Activated B cell treated with CpG ODN at 0.5 μM for 24 hours (primary cell): ENCODE results near the gene ANKRD13C. TPM values are rescaled to one million over a fixed set of nuclear protein-coding genes. Genes with fewer than 3 reads are reported as not detected.
"Not testable (repeated sequence)": the region's sequence is repeated elsewhere in the genome, so short reads cannot be mapped to it uniquely, and the experiment has no call there.

ENCODE experiments used
- ATAC-seq: fragments of 200-7000 bp; cut with Tn5 transposase; one replicate; pipeline ENCODE4 v1.10.0; 2021; ENCODE audit warnings: low read depth, mild to moderate bottlenecking, moderate library complexity
- CTCF ChIA-PET: fragments of 350-600 bp; sonication (Branson Sonifier 250); formaldehyde crosslinking; loops from one replicate; lab custom pipeline; 2021; ENCODE audit warnings: antibody characterized with exemption; lab: Charles Lee
- POLR2A ChIA-PET: fragments of 350-600 bp; sonication (Branson Sonifier 250); formaldehyde crosslinking; loops from one replicate; lab custom pipeline; 2021; ENCODE audit warnings: antibody characterized with exemption; lab: Charles Lee
- DNase-seq: peaks from one replicate; pipeline ENCODE4 v3.0.0; 2022
- H3K27ac Mint-ChIP-seq: one replicate; pipeline ENCODE4 v1.8.0; 2020; ENCODE audit warnings: mixed read lengths
- H3K27me3 Mint-ChIP-seq: one replicate; pipeline ENCODE4 v1.8.0; 2021; ENCODE audit warnings: mixed read lengths
- H3K36me3 Mint-ChIP-seq: one replicate; pipeline ENCODE4 v1.8.0; 2021; ENCODE audit warnings: low read depth, mixed read lengths
- H3K4me1 Mint-ChIP-seq: one replicate; pipeline ENCODE4 v1.8.0; 2021; ENCODE audit warnings: mixed read lengths
- H3K4me3 Mint-ChIP-seq: one replicate; pipeline ENCODE4 v1.8.0; 2020; ENCODE audit warnings: mild to moderate bottlenecking, mixed read lengths
- H3K9me3 Mint-ChIP-seq: one replicate; pipeline ENCODE4 v1.8.0; 2020; ENCODE audit warnings: mixed read lengths
- intact Hi-C: fragments of 100-400 bp; cut with micrococcal nuclease; formaldehyde crosslinking; loops from one replicate; pipeline ENCODE4 v1.15.1; 2024
- total RNA-seq: library from RNA; stranded (reverse); gene quantifications from 2 replicates; pipeline ENCODE4 v1.2.3, GENCODE V29; 2022
- TF ChIP-seq, protein P1 (sequence below): fragments of 200-600 bp; IDR thresholded peaks from one replicate; pipeline ENCODE4 v1.8.0; 2022; ENCODE audit warnings: antibody characterized with exemption, mild to moderate bottlenecking

The ANKRD13C gene
- total RNA-seq, 1 donor from 2014 or later, result 21.2 TPM

DNA sequence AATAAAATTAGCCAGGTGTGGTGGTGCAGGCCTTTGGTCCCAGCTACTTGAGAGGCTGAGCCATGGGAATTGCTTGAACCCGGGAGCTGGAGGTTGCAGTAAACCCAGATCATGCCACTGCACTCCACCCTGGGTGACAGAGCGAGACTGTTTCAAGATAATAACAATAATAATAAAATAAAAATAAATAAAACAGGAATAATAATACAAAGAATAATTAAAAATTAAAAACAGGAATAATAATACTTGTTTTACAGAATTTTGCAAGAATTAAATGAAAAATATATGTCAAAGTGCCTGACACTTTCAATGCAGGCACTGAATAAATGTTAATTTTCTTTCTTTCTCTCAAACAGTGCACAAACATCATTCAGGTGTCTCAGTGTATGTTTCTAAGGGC is 30.0 kb upstream of the ANKRD13C start:
- Mint-ChIP-seq H3K9me3 (no peaks in the 10 kb centered on the region), H3K27me3 (peaks cover 18% of the 10 kb centered on the region), H3K36me3 (no peaks in the 10 kb centered on the region), H3K4me1 (no peaks in the 10 kb centered on the region), H3K4me3 (no peak overlapping the region), H3K27ac (no peak overlapping the region)
- ChIA-PET POLR2A (interaction anchor here (0.6 kb wide), 1 partner anchor 22 kb away, joined by 4 read pairs; no protein-coding TSS in a partner anchor), CTCF (no interaction called here)
- ATAC-seq, result no peak
- DNase-seq, result no peak
- intact Hi-C loops, result no loop called here
- TF ChIP-seq, protein P1, sequence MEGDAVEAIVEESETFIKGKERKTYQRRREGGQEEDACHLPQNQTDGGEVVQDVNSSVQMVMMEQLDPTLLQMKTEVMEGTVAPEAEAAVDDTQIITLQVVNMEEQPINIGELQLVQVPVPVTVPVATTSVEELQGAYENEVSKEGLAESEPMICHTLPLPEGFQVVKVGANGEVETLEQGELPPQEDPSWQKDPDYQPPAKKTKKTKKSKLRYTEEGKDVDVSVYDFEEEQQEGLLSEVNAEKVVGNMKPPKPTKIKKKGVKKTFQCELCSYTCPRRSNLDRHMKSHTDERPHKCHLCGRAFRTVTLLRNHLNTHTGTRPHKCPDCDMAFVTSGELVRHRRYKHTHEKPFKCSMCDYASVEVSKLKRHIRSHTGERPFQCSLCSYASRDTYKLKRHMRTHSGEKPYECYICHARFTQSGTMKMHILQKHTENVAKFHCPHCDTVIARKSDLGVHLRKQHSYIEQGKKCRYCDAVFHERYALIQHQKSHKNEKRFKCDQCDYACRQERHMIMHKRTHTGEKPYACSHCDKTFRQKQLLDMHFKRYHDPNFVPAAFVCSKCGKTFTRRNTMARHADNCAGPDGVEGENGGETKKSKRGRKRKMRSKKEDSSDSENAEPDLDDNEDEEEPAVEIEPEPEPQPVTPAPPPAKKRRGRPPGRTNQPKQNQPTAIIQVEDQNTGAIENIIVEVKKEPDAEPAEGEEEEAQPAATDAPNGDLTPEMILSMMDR, result no peak

DNA sequence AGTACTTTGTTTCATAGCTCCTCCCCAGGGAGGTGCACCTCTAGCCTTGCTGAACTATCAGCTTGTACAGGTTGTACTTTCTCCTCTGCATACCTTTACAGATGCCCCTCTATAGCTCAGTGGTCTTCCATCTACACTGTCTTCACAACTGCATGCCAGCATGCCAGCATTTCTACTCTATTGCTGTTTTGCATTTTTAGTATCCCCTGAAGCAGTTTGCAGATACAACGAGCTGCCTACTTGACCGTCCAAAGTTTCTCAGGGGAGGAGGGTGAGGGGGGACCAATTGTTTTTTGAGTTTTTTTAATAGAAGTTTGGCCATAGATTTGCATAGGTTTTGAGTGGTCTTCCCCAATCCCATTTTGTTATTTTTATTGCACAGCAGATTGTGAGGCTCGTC is 29.0 kb upstream of the ANKRD13C start:
- ChIA-PET CTCF (no interaction called here), POLR2A (no interaction called here)
- no peaks in the 10 kb centered on the region for H3K9me3 Mint-ChIP-seq
- TF ChIP-seq, protein P1, result no peak
- no peak overlapping the region for H3K27ac Mint-ChIP-seq
- H3K36me3 Mint-ChIP-seq, result no peaks in the 10 kb centered on the region
- intact Hi-C loops, result no loop called here
- H3K27me3 Mint-ChIP-seq, result peaks cover 13% of the 10 kb centered on the region
- ATAC-seq (no peak), DNase-seq (no peak)
- no peak overlapping the region for H3K4me3 Mint-ChIP-seq
- no peaks in the 10 kb centered on the region for H3K4me1 Mint-ChIP-seq

DNA sequence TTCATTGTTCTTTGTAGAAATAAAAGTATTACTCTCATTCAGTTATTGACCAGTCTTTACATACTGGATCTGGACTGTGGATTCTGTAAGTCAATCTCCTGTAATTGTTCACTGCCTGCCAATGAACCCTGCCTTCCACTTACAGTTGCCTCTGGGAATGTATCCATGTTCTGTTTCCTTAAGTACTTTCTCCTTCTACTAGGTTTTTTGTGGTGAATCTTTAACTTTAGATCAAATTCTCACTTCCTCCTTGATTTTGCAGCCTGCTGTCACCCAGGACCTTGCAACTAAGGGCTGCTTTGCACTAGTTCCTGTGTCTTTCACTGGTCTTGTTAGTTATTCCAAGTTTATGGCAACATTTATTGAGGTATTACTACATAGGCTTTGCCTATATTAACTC is 28.2 kb upstream of the ANKRD13C start:
- CTCF ChIA-PET, result no interaction called here

DNA sequence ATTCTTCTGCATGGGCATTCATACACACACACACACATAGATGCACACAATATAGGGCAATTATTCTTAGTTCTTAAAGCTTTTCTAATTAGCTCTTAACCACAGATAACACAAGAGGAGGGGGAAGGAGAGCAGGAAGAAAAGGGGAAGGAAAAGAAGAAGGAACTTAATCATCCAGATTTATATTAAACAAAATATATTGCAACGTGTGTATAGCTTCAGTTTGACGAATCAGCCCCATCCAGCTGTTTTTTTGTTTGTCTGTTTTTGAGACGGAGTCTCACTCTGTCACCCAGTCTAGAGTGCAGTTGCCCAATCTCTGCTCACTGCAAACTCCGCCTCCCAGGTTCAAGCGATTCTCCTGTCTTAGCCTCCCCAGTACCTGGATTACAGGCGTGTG is 21.7 kb upstream of the ANKRD13C start:
- Mint-ChIP-seq H3K27ac (no peak overlapping the region), H3K9me3 (no peaks in the 10 kb centered on the region), H3K4me3 (no peak overlapping the region), H3K36me3 (no peaks in the 10 kb centered on the region), H3K27me3 (no peaks in the 10 kb centered on the region), H3K4me1 (no peaks in the 10 kb centered on the region)
- ATAC-seq (no peak), DNase-seq (no peak)
- TF ChIP-seq, protein P1, result no peak
- CTCF ChIA-PET, result no interaction called here
- intact Hi-C loops, result no loop called here
- POLR2A ChIA-PET, result no interaction called here

More for the DNA sequence above, 28.2 kb upstream of the ANKRD13C start:
- Mint-ChIP-seq H3K27ac (no peak overlapping the region), H3K9me3 (no peaks in the 10 kb centered on the region), H3K36me3 (no peaks in the 10 kb centered on the region), H3K4me1 (no peaks in the 10 kb centered on the region), H3K4me3 (no peak overlapping the region), H3K27me3 (peaks cover 7% of the 10 kb centered on the region)
- no peak for ATAC-seq
- intact Hi-C loops, result no loop called here
- TF ChIP-seq, protein P1, result no peak
- no peak for DNase-seq
- POLR2A ChIA-PET, result no interaction called here

DNA sequence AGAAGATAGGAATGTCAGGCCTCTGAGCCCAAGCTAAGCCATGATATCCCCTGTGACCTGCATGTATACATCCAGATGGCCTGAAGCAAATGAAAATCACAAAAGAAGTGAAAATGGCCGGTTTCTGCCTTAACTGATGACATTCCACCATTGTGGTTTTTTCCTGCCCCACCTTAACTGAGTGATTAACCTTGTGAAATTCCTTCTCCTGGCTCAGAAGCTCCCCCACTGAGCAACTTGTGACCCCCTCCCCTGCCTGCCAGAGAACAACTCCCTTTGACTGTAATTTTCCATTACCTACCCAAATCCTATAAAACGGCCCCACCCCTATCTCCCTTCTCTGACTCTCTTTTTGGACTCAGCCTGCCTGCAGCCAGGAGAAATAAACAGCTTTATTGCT is 19.1 kb upstream of the ANKRD13C start:
- H3K27ac Mint-ChIP-seq, H3K36me3 Mint-ChIP-seq, H3K27me3 Mint-ChIP-seq, POLR2A ChIA-PET, ATAC-seq, DNase-seq, H3K9me3 Mint-ChIP-seq, intact Hi-C loops, CTCF ChIA-PET, H3K4me1 Mint-ChIP-seq, H3K4me3 Mint-ChIP-seq: not testable (repeated sequence)

DNA sequence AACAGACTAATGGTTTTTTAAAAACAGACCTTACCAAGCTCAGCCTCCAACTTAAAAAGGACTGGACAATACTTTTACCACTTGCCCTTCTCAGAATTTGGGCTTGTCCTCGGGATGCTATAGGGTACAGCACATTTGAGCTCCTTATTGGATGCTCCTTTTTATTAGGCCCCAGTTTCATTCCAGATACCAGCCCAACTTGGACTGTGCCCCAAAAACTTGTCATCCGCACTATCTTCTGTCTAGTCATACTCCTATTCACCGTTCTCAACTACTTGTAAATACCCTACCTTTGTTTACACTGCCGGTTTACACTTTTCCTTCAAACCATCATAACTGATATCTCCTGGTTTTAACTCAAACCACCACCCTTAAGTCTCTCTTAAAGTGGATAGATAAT is 17.9 kb upstream of the ANKRD13C start:
- POLR2A ChIA-PET, result no interaction called here

DNA sequence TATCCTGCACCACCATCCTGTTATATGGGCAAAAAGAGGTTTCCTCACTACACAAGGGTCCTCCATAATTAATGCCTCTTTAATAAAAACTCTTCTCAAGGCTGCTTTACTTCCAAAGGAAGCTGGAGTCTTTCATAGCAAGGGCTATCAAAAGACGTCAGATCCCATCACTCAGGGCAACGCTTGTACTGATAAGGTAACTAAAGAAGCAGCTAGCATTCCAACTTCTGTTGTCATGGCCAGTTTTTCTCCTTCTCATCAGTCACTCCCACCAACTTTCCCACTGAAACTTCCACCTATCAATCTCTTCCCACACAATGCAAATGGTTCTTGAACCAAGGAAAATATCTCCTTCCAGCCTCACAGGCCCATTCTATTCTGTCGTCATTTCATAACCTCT is 17.1 kb upstream of the ANKRD13C start:
- H3K4me3 Mint-ChIP-seq, H3K27me3 Mint-ChIP-seq, H3K36me3 Mint-ChIP-seq, ATAC-seq, H3K4me1 Mint-ChIP-seq, CTCF ChIA-PET, H3K27ac Mint-ChIP-seq, intact Hi-C loops, H3K9me3 Mint-ChIP-seq, DNase-seq, POLR2A ChIA-PET: not testable (repeated sequence)

More for the DNA sequence above, 17.9 kb upstream of the ANKRD13C start:
- no peaks in the 10 kb centered on the region for H3K9me3 Mint-ChIP-seq
- intact Hi-C loops, result no loop called here
- H3K4me3 Mint-ChIP-seq, result no peak overlapping the region
- CTCF ChIA-PET, result no interaction called here
- TF ChIP-seq, protein P1, result no peak
- no peaks in the 10 kb centered on the region for H3K4me1 Mint-ChIP-seq
- H3K27me3 Mint-ChIP-seq, result no peaks in the 10 kb centered on the region
- DNase-seq (no peak), ATAC-seq (no peak)
- H3K36me3 Mint-ChIP-seq, result no peaks in the 10 kb centered on the region
- no peak overlapping the region for H3K27ac Mint-ChIP-seq

DNA sequence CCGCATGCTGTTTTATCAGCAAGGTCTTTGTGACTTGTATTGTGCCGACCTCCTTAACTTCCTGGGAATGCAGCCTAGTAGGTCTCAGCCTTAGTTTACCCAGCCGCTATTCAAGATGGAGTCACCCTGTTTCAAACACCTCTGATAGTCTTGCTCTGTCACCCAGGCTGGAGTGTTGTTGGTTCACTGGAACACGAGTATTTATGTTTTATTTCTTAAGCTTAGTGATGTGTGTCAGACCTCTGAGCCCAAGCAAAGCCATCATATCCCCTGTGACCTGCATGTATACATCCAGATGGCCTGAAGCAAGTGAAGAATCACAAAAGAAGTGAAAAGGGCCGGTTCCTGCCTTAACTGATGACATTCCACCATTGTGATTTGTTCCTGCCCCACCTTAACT is 12.9 kb upstream of the ANKRD13C start:
- H3K4me1 Mint-ChIP-seq, H3K4me3 Mint-ChIP-seq, H3K9me3 Mint-ChIP-seq, POLR2A ChIA-PET, H3K36me3 Mint-ChIP-seq, DNase-seq, intact Hi-C loops, CTCF ChIA-PET, H3K27ac Mint-ChIP-seq, ATAC-seq, H3K27me3 Mint-ChIP-seq: not testable (repeated sequence)
